ENCODE results near the gene C14orf93.

The C14orf93 gene

GRCh38 chr14:23009939-23010726, at the start of gene C14orf93:
C14orf93 (minus strand) TSS chr14:23010143; CDS start chr14:22999023, 11,120 bp downstream.
- peak; percentile 56 to 76 (median 60) for DNase-seq

- DNase-seq, result no peak
Measured at GRCh38 chr14:23058654-23059504, 48.9 kb upstream of the C14orf93 start.

- DNase-seq, result no peak
Measured at GRCh38 chr14:23057757-23058653, 48.1 kb upstream of the C14orf93 start.

GRCh38 chr14:23056956-23057756, 47.2 kb upstream of the C14orf93 start, which contains the start of gene CDH24:
CDH24 (minus strand) TSS chr14:23057520; CDS start chr14:23055733, 1,787 bp downstream.
- DNase-seq, result no peak

- DNase-seq, result no peak
Measured at GRCh38 chr14:23056145-23056955, 46.4 kb upstream of the C14orf93 start.

GRCh38 chr14:23055621-23056144, 45.7 kb upstream of the C14orf93 start:
- DNase-seq, result no peak

GRCh38 chr14:23055147-23055550, 45.2 kb upstream of the C14orf93 start:
- no peak for DNase-seq

GRCh38 chr14:23054000-23054811, 44.3 kb upstream of the C14orf93 start:
- DNase-seq, result no peak

GRCh38 chr14:23053426-23053825, 43.5 kb upstream of the C14orf93 start:
- DNase-seq, result no peak

- no peak for DNase-seq
Measured at GRCh38 chr14:23052671-23053070, 42.7 kb upstream of the C14orf93 start.

GRCh38 chr14:23052182-23052623, 42.3 kb upstream of the C14orf93 start:
- no peak for DNase-seq

GRCh38 chr14:23051141-23052057, 41.5 kb upstream of the C14orf93 start:
- no peak for DNase-seq

GRCh38 chr14:23049011-23049410, 39.1 kb upstream of the C14orf93 start:
- DNase-seq, result no peak

GRCh38 chr14:23047751-23048693, 38.1 kb upstream of the C14orf93 start:
- no peak for DNase-seq

- DNase-seq, result no peak
Measured at GRCh38 chr14:23047034-23047634, 37.2 kb upstream of the C14orf93 start.

- DNase-seq, result no peak
Measured at GRCh38 chr14:23045419-23046357, 35.7 kb upstream of the C14orf93 start.
